Measurements from ENCODE around the gene ARPC5.

ARPC5 gene

DNA sequence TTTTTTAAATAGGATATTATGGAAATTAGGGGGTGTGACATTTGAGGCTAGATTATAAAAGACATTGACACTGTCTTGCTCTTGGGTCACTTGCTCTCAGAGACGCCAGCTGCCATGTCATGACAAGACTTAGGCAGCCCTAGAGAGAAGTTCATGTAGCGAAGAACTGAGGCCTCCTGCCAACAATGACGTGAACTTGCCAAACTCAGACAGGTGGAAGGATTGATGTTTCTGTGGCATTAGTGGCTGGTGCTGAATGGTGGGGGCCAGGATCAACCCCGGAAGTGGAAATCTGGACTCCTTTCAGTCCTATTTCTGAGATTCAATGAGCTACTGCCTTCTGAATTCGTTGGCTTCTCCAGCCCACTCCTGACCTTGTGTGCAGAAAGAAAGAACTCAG is 60.0 kb downstream of the ARPC5 start (continued):
- TF ChIP-seq, protein P1, sequence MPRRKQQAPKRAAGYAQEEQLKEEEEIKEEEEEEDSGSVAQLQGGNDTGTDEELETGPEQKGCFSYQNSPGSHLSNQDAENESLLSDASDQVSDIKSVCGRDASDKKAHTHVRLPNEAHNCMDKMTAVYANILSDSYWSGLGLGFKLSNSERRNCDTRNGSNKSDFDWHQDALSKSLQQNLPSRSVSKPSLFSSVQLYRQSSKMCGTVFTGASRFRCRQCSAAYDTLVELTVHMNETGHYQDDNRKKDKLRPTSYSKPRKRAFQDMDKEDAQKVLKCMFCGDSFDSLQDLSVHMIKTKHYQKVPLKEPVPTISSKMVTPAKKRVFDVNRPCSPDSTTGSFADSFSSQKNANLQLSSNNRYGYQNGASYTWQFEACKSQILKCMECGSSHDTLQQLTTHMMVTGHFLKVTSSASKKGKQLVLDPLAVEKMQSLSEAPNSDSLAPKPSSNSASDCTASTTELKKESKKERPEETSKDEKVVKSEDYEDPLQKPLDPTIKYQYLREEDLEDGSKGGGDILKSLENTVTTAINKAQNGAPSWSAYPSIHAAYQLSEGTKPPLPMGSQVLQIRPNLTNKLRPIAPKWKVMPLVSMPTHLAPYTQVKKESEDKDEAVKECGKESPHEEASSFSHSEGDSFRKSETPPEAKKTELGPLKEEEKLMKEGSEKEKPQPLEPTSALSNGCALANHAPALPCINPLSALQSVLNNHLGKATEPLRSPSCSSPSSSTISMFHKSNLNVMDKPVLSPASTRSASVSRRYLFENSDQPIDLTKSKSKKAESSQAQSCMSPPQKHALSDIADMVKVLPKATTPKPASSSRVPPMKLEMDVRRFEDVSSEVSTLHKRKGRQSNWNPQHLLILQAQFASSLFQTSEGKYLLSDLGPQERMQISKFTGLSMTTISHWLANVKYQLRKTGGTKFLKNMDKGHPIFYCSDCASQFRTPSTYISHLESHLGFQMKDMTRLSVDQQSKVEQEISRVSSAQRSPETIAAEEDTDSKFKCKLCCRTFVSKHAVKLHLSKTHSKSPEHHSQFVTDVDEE (CRISPR knock-in tag; IDR thresholded peaks at IDR 0.05), result no peak
- TF ChIP-seq ZFP30 (CRISPR knock-in tag; IDR thresholded peaks at IDR 0.05) (no peak), ZNF565 (CRISPR knock-in tag; conservative IDR thresholded peaks at IDR 0.05; ENCODE audit: low read depth) (no peak), OSR1 (CRISPR knock-in tag; IDR thresholded peaks at IDR 0.05) (no peak), RARB (CRISPR knock-in tag; IDR thresholded peaks at IDR 0.05) (no peak), ZNF70 (CRISPR knock-in tag; IDR thresholded peaks at IDR 0.05) (no peak), CSDC2 (CRISPR knock-in tag; IDR thresholded peaks at IDR 0.05) (no peak)

DNA sequence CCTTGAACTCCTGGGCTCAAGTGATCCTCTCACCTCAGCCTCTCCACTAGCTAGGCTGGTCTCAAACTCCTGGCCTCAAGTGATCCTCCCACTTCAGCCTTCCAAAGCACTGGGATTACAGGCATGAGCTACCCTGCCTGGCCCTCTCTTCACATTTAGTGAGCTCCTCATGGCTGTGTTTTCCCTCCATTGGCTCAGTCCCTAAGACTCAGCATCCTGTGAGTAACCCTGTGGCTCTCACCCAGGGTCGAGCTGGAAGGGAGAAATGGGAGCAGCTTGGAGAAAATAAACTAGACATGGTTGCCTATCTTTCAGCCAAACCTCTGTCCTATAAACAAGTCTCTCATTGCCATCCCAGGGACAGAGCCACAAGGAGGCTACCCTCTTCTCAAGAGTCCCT is 62.9 kb downstream of the ARPC5 start:
- ATAC-seq, result no peak
- no peak for TF ChIP-seq TOX (CRISPR knock-in tag; IDR thresholded peaks at IDR 0.05; ENCODE audit: borderline replicate concordance)
- no peak for TF ChIP-seq ZNF70 (CRISPR knock-in tag; IDR thresholded peaks at IDR 0.05)
- TF ChIP-seq GLIS3 (CRISPR knock-in tag; IDR thresholded peaks at IDR 0.05), result no peak
- TF ChIP-seq, protein P2, sequence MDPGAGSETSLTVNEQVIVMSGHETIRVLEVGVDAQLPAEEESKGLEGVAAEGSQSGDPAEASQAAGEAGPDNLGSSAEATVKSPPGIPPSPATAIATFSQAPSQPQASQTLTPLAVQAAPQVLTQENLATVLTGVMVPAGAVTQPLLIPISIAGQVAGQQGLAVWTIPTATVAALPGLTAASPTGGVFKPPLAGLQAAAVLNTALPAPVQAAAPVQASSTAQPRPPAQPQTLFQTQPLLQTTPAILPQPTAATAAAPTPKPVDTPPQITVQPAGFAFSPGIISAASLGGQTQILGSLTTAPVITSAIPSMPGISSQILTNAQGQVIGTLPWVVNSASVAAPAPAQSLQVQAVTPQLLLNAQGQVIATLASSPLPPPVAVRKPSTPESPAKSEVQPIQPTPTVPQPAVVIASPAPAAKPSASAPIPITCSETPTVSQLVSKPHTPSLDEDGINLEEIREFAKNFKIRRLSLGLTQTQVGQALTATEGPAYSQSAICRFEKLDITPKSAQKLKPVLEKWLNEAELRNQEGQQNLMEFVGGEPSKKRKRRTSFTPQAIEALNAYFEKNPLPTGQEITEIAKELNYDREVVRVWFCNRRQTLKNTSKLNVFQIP (CRISPR knock-in tag; IDR thresholded peaks at IDR 0.05; ENCODE audit: borderline replicate concordance, low read depth), result no peak

DNA sequence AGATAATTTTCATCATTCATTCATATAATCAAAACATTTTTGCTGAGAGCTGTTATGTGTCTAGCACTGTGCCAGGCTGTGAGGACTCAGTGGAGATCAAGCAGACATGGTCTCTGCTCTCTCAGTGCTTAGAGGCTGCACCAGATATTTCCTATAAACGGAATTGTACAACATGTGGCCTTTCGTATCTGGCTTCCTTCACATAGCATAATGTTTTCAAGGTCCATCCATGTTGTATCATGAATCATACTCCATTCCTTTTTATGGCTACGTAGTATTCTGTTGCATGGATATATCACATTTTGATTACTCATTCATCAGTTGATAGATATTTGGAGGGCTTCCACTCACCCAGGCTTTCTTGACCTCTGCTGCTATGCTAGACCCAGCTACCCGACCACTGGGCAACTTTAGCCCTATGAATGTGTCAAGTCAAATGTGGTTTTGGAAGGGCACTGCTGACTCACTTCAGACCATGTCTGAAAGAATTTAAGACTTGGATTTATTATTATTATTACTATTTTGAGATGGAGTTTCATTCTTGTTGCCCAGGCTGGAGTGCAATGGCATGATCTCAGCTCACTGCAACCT is 63.8 kb downstream of the ARPC5 start:
- TF ChIP-seq, protein P3, sequence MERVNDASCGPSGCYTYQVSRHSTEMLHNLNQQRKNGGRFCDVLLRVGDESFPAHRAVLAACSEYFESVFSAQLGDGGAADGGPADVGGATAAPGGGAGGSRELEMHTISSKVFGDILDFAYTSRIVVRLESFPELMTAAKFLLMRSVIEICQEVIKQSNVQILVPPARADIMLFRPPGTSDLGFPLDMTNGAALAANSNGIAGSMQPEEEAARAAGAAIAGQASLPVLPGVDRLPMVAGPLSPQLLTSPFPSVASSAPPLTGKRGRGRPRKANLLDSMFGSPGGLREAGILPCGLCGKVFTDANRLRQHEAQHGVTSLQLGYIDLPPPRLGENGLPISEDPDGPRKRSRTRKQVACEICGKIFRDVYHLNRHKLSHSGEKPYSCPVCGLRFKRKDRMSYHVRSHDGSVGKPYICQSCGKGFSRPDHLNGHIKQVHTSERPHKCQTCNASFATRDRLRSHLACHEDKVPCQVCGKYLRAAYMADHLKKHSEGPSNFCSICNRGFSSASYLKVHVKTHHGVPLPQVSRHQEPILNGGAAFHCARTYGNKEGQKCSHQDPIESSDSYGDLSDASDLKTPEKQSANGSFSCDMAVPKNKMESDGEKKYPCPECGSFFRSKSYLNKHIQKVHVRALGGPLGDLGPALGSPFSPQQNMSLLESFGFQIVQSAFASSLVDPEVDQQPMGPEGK (CRISPR knock-in tag; IDR thresholded peaks at IDR 0.05; ENCODE audit: borderline replicate concordance), result no peak
- no peak for TF ChIP-seq ZNF8 (CRISPR knock-in tag; IDR thresholded peaks at IDR 0.05)
- no peak for TF ChIP-seq TCF4 (CRISPR knock-in tag; IDR thresholded peaks at IDR 0.05; ENCODE audit: borderline replicate concordance)
- no peak for TF ChIP-seq ZNF565 (CRISPR knock-in tag; conservative IDR thresholded peaks at IDR 0.05; ENCODE audit: low read depth)
- TF ChIP-seq, protein P2 (CRISPR knock-in tag; IDR thresholded peaks at IDR 0.05; ENCODE audit: borderline replicate concordance, low read depth), result no peak
- TF ChIP-seq ZNF70 (CRISPR knock-in tag; IDR thresholded peaks at IDR 0.05), result no peak
- TF ChIP-seq ISL1 (CRISPR knock-in tag; IDR thresholded peaks at IDR 0.05), result no peak
- no peak for TF ChIP-seq GLIS3 (CRISPR knock-in tag; IDR thresholded peaks at IDR 0.05)
- TF ChIP-seq, protein P4, sequence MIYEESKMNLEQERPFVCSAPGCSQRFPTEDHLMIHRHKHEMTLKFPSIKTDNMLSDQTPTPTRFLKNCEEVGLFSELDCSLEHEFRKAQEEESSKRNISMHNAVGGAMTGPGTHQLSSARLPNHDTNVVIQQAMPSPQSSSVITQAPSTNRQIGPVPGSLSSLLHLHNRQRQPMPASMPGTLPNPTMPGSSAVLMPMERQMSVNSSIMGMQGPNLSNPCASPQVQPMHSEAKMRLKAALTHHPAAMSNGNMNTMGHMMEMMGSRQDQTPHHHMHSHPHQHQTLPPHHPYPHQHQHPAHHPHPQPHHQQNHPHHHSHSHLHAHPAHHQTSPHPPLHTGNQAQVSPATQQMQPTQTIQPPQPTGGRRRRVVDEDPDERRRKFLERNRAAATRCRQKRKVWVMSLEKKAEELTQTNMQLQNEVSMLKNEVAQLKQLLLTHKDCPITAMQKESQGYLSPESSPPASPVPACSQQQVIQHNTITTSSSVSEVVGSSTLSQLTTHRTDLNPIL (CRISPR knock-in tag; IDR thresholded peaks at IDR 0.05; ENCODE audit: low read depth), result no peak
- no peak for TF ChIP-seq BACH2 (CRISPR knock-in tag; IDR thresholded peaks at IDR 0.05; ENCODE audit: borderline replicate concordance)
- no peak for TF ChIP-seq RARB (CRISPR knock-in tag; IDR thresholded peaks at IDR 0.05)
- no peak for ATAC-seq

Data from SK-N-SH treated with all-trans-retinoic acid at 6 μM for 48 hours (cell line).